GM18517 (cell line): ENCODE data around the gene BICC1.

ENCODE experiments used
- ATAC-seq: cut with Tn5 transposase; IDR thresholded peaks from one replicate; pipeline ENCODE4 v1.9.1; 2021; ENCODE audit warnings: mild to moderate bottlenecking, moderate library complexity; ENCODE audit not compliant: unreplicated experiment

BICC1 gene

GRCh38 chr10:58817201-58817846, 304.7 kb downstream of the BICC1 start:
- ATAC-seq, result no peak

DNA sequence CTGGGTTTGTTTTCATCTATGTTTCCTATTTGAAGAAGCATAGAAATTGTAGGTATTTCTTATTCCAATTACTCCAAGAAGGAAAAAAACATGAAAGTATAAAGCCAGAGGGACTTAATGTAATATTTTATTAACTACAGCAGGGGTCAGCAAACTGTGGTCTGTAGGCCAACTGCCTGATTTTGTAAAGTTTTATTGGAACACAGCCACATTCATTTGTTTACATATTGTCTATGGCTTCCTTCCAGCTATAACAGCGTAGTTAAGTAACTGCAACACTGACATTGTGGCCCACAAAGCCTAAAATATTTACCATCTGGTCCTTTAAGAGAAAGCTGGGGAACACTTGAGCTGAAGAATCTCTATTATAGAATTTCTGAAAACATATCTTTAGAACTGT, 306.2 kb downstream of the BICC1 start:
- no peak for ATAC-seq

DNA sequence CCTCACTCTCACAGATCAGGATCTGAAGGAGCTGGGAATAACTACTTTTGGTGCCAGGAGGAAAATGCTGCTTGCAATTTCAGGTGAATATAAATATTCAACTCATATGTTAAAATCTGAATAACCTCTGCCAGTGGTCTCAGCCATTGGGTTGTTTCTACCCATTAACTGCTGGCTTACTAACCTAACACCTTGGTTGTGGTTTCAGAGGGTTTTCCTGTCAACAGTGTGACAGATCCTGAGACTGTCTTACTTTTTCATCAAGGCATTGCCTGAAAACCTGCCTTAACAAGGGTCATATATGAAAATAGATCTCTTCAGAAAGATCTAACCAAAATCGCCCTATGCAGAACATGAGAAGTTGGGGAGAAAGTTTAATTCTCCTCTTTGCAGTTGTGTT, 307.7 kb downstream of the BICC1 start:
- ATAC-seq, result no peak

GRCh38 chr10:58820861-58821751, 308.4 kb downstream of the BICC1 start:
- ATAC-seq, result no peak

- no peak for ATAC-seq
These were observed 309.0 kb downstream of the BICC1 start for GRCh38 chr10:58821752-58822056.

GRCh38 chr10:58823983-58824382, 311.3 kb downstream of the BICC1 start:
- ATAC-seq, result no peak

DNA sequence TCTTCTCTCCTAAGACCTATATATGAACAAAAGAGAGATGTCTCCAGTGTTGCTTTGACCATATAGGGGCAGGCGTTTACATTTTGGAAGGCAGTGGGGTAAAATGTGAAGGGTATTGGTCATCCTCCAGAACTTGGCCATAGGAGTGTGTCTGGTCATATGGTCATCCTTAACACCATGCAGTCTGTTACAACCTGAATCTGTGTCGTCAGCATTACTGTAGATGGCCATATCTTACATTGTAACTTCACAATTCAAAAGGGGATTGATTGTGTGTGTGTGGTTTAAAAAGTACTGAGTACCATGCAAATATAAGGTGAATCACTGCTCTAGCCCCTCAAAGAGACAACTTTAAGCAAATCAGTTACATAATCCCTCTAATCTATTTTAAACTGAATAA, 311.7 kb downstream of the BICC1 start:
- no peak for ATAC-seq

- ATAC-seq, result no peak
These were observed 314.0 kb downstream of the BICC1 start for GRCh38 chr10:58826694-58827093.

DNA sequence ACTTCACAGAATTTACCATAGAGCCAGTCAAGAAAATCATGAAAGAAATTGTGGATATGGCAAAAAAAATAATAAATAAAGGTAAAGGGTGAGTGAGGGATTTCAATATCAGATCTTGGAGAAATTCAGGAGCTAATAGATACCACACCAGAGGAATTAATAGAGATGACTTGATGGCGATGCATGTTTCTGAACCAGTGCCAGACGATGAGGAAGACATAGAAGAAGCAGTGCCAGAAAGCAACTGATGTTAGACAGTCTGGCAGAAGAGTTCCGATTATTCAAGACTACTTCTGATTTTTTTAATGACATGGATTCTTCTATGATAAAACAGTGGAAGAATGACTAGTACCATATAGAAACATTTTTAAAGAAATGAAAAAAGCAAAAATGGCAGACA, 314.7 kb downstream of the BICC1 start:
- ATAC-seq, result no peak

- no peak for ATAC-seq
These were observed 317.2 kb downstream of the BICC1 start for GRCh38 chr10:58829839-58830238.

DNA sequence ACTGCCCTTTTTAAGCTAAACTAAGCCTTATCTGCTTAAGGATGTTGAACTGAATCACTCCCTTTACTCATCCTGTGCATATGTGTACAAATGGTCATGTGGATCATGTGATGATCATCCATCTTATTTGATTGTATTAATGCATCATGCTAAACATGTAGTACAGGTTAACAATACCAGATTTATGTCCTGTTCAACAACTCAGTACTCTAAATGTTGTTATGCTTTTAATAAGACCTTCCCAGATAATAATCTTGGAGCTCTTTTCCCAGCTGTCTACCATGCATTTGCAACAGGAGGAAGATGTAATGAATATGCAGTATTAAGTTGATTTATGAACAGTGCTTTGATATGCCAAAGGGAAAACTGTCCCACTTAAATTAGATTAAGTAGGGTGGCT, 318.0 kb downstream of the BICC1 start:
- no peak for ATAC-seq

GRCh38 chr10:58833771-58834561, 321.3 kb downstream of the BICC1 start:
- no peak for ATAC-seq

GRCh38 chr10:58836176-58836700, 323.6 kb downstream of the BICC1 start:
- no peak for ATAC-seq

DNA sequence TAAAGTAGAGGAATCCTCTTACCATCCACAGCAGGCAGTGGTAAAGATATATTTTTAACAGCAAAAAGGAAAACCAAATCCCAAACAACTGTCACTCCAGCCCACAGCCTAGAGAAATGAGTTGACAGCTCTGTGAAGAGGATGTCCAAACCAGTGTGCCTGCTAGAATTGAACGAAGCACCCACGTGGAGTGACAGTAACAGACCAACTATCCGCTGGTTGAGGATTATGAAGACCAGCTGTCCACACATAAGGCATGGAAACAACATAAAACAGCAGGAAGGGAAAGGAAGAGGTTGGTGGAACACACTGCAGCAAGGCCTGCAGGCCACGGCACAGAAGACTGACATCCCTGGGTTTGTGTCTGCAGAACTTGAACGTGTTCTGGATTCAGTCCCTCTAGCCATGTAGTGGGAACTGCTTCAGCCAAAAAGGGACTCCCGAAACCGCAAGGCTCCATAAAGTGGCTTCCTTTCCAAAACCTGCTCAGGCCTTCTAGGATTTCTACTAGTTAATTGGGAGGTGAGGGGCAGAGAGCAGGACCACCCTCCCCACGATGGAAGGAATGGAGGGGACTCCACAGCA, 324.4 kb downstream of the BICC1 start:
- ATAC-seq, result no peak

DNA sequence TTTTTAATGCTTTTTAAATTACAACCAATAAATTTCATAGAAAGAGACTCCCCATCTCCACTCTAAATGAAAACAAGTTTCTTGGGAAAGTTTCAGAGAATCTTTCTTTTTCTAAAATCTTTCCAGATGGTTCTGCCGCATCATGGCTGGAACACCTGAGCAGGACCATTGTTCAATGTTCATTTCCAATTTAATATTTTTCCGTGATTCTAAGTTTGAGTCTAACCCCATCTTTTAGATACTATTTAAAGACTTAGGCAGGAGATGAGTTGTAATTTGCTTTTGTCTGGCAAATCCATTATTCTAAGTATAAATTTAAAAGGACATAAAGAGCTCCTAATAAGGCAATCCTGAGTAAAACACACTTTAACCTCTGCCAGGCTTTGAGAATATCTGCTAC, 325.2 kb downstream of the BICC1 start:
- ATAC-seq, result no peak

GRCh38 chr10:58838561-58839208, 326.0 kb downstream of the BICC1 start:
- no peak for ATAC-seq

DNA sequence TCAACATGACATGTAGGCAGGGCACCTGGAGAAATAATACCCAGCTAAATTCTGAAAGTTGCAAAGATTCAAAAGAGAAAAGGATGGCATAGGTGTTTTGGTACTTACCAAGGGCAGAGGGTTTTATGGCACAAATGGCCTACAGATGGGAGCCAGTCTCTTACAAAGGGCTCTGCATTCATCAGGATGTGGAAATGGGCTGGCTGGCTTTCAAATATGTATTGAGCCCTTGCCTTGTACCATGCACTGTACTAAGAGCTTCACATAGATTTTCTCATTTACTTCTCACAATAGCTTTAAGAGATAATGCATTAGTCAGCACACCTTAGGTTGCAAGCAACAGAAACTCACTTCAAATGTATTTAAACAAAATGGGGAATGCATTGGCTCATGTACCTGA, 327.1 kb downstream of the BICC1 start:
- ATAC-seq, result no peak

DNA sequence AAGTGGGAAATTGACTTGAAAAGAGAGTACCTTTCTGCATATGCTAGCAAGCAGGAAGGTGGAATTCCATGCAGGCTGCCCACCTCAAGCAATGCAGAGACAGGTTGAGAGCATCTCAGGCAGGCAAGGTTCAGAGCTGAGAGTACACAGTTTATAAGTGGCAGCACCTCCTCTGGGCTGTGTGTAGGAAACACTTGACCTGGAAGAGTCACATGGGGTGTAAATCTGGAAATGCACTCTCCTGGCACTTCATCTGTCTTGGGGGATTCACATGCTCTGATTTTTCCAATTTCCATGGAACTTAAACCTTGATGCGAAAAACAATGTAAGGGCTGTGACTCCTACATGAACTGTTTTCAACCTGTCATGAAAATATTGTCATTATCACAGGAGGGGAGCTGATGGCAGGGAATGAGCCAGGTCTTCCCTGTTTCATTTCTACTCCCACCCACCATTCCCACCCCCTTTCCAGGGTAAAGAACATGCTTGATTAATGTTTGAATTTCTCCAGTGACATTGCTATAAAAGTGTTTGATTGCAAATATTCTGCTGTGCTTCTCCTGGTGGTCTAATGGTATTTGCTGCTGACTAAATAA, 328.3 kb downstream of the BICC1 start:
- ATAC-seq, result no peak

- no peak for ATAC-seq
These were observed 330.2 kb downstream of the BICC1 start for GRCh38 chr10:58842860-58843376.

- ATAC-seq, result no peak
These were observed 331.1 kb downstream of the BICC1 start for GRCh38 chr10:58843760-58844159.
